CD4-positive, alpha-beta T cell treated with Interleukin-1 beta for 1 hour (primary cell): ENCODE data around the gene CDON.

Source experiments
- DNase-seq, 2 donors: peaks; one replicate each; pipeline ENCODE4 v3.0.0-alpha.2; 2020 to 2022

Gene CDON

GRCh38 chr11:125942771-125943428, 119.8 kb downstream of the CDON start:
- no peak for DNase-seq

GRCh38 chr11:125941619-125942611, 120.8 kb downstream of the CDON start:
- peak in 1 of 2 donors; percentile 33 for DNase-seq

GRCh38 chr11:125941267-125941618, 121.4 kb downstream of the CDON start:
- no peak for DNase-seq

GRCh38 chr11:125940145-125940544, 122.5 kb downstream of the CDON start:
- DNase-seq: no peak

- no peak for DNase-seq
Measured at GRCh38 chr11:125939081-125939521, 123.6 kb downstream of the CDON start.

- DNase-seq: no peak
Measured at GRCh38 chr11:125938418-125938817, 124.2 kb downstream of the CDON start.

GRCh38 chr11:125935618-125936199, 127.0 kb downstream of the CDON start:
- no peak for DNase-seq

GRCh38 chr11:125935056-125935455, 127.6 kb downstream of the CDON start:
- no peak for DNase-seq

GRCh38 chr11:125934473-125934872, 128.2 kb downstream of the CDON start:
- no peak for DNase-seq

GRCh38 chr11:125933030-125933813, 129.4 kb downstream of the CDON start:
- DNase-seq: no peak

GRCh38 chr11:125932301-125932700, 130.4 kb downstream of the CDON start:
- no peak for DNase-seq

- no peak for DNase-seq
Measured at GRCh38 chr11:125931668-125932067, 131.0 kb downstream of the CDON start.

GRCh38 chr11:125931116-125931515, 131.6 kb downstream of the CDON start:
- DNase-seq: no peak

- DNase-seq: no peak
Measured at GRCh38 chr11:125930076-125930450, 132.6 kb downstream of the CDON start.

GRCh38 chr11:125929445-125930075, 133.1 kb downstream of the CDON start:
- no peak for DNase-seq

GRCh38 chr11:125926682-125927081, 136.0 kb downstream of the CDON start:
- no peak for DNase-seq

- no peak for DNase-seq
Measured at GRCh38 chr11:125925804-125926203, 136.9 kb downstream of the CDON start.

- DNase-seq: no peak
Measured at GRCh38 chr11:125925247-125925740, 137.4 kb downstream of the CDON start.

GRCh38 chr11:125924384-125925007, 138.2 kb downstream of the CDON start:
- DNase-seq: no peak

GRCh38 chr11:125923633-125924032, 139.0 kb downstream of the CDON start:
- no peak for DNase-seq

GRCh38 chr11:125923012-125923579, 139.6 kb downstream of the CDON start:
- peak; percentile 41 to 62 for DNase-seq
